Right renal cortex interstitium (tissue), 3 donors: ENCODE data around the gene SOX8. TPM values are rescaled to one million over a fixed set of nuclear protein-coding genes. Genes with fewer than 3 reads are reported as not detected.

ENCODE experiments used
- DNase-seq, 3 donors: peaks; one replicate each; pipeline ENCODE4 v3.0.0-alpha.2; 2013; ENCODE audit warnings: low read depth in 3 of 3, low spot score in 2 of 3
- polyA plus RNA-seq, 3 donors: library from polyadenylated mRNA; unstranded; fragments of 120-200 nt; gene quantifications; one replicate each; pipeline ENCODE4 v1.2.1, GENCODE V29; 2013; ENCODE audit not compliant: insufficient read length in 3 of 3

SOX8 gene
- polyA plus RNA-seq, 3 donors, result 2.8 to 3.2 (median 3.0) TPM

DNA sequence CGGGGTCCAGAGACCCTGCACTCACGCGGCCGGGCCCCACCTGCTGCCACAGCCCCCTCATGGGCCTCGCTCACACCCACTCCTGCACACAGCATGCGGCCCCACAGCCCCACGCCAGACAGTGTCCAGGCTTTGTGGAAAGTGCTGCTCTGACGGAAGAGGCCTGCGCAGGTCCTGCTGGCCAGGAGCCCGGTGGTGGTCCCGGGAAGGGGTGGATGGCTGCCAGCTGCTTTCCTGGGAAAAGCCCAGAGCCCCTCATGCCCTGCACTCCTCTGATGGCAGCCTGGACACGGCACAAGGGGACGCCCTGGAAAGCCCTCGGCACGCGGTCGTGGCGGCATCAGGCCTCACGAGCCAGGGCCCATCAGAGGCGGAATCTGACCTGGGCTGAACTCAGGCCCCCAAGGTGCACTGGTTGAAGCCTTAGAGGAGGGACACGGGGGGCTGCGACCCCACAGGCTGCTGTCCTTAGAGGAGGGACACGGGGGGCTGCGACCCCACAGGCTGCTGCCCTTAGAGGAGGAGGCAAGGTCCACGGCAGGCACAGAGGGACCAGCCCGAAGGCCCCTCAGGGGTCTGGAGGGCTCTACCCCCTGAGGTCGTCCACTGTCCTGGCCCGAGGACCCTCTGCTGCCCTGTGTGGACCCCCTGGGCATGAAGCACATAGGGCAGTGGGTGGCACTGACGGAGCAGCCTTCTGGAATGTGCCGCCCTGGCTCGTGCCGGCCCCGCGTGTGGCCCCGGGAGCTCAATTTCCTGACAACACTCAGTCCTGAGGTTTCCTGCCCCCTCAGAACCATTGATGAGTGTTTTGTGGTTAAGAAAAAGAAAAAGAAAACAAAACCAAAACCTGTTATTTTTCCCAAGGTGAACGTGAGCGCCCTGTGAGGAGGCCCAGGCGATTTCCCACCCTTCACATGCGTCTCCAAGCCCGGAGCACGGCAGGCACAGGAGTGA is 22.1 kb downstream of the SOX8 start:
- DNase-seq, result no peak

DNA sequence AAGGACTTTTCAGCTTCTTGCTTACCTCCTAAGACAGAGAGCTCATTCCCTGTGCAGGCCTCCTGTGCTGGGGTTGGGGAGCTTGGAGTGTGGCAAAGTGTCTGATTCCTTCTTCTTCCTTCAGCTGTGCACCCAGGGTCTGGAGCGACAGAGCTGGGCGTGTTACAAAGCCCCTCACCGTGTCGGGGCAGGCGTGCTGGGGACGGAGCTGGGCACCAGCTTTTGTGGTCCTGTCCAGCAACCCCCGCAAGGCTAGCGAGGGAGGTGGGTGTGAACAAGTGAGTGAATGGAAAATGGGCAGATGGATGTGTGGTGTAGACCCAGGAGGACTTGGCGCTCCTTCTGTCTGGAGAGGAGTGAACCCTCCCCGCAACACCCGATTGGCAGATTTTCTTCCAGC is 23.7 kb downstream of the SOX8 start:
- DNase-seq, result no peak

GRCh38 chr16:1006781-1007180 is 25.2 kb downstream of the SOX8 start:
- no peak for DNase-seq

GRCh38 chr16:1007284-1007850 is 25.8 kb downstream of the SOX8 start:
- DNase-seq, result no peak

- DNase-seq, result no peak
Observed at GRCh38 chr16:1008085-1008484, 26.5 kb downstream of the SOX8 start.

GRCh38 chr16:1009358-1010150 is 28.0 kb downstream of the SOX8 start:
- no peak for DNase-seq

DNA sequence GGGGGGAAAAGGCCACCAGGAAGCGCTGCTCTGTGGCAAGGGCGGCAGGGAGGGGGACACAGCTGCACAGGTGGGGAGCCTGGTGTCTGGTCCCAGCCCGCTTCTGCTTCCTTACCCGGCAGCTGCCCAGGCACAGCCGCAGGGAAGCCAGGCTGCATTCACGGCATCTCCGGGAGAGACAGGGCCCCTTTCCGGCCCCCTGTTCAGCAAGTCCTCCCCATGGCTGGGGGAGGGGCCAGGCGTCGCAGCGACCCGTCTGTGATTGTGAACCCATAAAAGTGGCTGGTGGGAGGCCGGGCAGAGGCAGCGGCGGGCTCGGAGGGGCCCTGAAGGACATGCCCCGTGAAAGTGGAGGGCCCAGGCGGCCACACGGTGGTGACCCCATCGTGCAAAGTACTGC is 28.7 kb downstream of the SOX8 start:
- no peak for DNase-seq

DNA sequence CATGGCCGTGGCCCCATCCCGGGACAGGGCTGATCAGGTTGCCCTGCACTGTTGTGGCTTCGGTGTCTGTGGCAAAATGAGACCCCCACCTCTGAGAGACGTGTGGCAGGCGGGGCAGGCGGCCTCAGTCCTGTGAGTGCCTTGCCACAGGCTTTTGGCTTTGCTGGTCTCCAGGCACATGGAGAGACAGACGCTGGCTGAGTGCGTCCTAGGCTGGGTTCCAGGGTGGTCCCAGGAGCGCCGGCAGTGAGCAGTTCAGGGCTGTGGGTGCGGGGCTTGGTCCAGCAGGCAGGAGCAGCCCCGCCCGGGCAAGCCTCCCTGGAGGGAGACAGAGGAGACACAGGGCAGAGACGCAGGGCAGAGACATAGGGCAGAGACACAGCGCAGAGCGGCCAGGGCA is 29.2 kb downstream of the SOX8 start:
- no peak for DNase-seq

DNA sequence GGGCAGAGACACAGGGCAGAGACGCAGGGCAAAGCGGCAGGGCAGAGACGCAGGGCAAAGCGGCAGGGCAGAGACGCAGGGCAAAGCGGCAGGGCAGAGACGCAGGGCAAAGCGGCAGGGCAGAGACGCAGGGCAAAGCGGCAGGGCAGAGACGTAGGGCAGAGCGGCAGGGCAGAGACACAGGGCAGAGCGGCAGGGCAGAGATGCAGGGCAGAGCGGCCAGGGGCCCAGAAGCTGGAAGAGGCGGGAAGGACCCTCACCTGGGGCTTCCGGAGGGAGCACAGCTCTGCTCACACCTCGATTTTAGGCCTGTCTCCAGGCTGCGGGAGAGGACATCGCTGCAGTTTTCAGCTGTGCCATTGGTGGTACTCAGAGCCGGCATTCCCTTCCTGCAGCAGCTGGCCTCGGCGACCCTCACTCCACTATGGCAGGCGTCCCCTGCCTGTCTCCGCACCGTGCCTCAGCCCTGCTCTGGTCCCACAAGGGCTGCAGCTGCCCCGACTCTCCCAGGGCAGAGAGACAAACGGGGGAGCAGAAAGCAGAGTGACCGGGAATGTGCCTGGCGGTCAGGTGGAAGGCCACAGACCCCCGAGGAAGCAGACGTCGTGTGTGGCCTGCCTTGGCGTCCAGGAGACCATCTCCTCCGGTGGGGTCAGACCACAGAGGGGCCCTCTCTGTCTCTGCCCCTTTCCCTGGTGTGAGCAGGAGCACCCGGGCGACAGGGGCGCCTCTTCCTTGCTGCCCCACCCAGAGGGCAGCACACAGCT is 29.9 kb downstream of the SOX8 start:
- DNase-seq, result no peak

DNA sequence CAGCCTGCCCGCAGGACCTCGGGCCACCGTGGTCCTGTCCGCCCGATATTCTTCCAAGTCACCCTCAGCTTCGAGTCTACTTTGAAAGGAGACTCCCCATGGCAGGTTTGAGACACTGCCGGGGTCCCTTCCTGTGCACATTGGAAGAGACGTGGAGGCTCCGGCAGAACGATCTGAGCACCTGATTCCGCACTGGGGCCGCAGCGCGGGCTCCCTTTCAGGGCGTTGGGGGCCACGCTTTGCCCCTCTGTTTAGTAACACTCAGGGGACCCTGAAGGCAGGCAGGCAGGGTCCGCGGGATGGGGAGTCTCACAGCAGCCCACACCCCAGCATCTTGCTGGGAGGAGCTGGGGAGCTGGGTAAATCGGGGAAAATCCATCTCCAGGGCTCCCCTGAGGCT is 30.6 kb downstream of the SOX8 start:
- no peak for DNase-seq

DNA sequence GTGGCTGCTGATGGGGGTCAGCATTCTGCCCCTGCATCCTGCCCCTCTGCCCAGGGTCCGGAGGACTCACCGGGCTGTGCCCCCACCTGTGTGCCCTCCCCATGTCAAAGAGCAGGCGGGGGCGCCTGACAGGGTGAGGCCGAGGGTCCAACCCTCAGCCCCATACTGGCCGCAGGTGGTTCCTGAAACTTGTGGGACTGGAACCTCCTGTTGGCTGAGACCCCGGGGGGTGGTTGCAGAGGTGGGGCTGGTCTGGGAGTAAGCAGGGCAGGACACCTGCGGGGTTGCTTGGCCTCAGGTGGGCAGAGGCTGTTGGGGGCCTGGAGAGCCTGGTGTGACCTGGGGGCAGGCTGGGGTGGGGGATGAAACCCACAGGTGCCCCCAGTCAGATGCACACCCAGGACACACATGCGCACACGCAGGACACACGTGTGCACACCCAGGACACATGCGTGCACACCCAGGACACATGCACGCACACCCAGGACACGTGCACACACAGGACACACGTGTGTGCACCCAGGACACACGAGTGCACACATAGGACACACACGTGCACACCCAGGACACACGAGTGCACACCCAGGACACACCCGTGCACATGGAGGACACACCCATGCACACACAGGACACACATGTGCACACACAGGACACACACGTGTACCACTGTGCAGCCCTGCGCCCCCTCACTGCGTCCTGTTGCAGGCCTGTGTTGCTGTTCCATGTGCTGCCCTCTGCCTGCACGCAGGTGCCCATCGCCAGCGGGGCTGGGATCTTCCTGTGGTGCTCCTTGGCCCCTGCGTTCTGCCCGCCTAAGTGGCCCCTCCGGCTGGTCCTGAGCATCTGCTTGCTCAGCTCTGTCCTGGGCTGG is 31.4 kb downstream of the SOX8 start:
- no peak for DNase-seq

DNA sequence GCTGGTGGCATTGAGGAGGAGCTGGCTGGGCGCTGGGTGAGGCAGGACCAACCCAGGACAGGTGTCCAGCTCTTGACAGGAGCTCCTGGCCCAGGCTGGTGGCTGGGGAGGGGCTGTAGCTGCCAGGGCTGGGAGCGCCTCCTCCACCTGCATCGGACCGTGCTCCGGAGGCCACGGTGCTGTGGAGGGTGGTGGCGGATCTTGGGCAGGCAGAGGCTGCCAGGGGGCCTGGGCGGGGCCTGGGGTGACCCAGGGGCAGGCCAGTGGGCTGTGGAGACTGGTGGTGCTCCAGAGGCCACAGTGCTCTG is 32.0 kb downstream of the SOX8 start:
- no peak for DNase-seq

DNA sequence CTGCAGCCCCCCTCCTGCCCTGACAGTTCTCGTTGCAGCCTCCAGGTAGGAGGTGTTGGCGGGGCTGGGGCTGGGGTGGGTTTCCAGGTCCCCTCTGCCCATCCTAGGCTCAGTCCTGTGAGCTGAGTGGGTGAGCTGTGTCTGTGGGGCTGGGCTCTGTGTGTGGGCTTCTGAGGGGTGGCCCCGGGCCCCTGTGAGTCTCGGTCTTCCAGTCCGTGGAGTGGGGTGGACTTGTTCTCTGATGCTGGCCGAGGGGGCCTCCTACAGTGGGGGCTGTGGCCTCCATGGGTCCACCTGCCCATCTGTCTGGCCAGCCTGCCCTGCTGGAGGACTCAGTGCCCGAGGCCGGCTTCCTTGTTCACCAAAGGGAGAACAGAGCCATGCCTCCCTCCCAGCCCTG is 32.7 kb downstream of the SOX8 start:
- DNase-seq, result no peak

GRCh38 chr16:1014771-1015495 is 33.4 kb downstream of the SOX8 start:
- no peak for DNase-seq

GRCh38 chr16:1018447-1019198 is 37.1 kb downstream of the SOX8 start:
- no peak for DNase-seq

DNA sequence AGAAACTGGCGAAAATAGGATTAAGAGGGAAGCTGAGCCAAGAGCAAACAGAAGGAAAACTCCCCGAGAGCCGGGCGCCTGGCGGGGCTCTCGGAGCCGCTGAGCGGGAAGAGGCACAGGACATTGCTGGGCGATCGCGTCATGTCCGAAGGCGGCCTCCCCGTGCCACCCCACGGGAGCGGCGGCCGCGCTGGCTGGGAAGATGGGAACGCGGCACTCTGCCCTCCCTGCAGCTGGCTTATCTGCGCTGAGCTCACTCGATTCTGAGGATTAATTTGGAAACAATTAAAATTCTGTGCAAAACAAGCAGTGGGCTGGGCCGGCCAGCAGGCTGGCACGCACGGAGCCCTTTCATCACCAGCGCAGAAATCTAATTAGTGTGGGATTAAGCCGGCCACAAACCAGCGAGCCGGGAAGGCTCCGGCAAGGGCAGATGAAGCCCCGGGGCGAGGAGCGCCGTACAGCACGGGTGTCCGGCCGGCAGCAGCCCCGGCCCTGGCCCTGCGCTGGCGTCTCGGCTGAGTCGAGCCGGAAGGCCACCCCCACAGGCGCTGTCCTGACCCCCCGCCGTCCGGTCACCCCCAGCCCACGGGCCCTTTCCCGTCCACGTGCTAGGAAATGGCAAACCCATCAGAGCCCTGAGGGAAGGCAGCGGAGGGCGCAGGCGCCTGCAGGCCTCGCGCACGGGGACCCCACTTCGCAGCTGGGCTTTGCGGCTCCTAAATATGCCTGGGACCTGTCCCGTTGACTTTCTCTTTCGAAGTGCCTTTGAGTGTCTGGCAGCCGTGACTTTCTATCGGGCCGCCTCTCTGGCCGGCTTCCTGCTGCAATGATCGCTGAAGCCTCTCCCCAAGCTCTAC is 37.9 kb downstream of the SOX8 start:
- DNase-seq, result no peak

DNA sequence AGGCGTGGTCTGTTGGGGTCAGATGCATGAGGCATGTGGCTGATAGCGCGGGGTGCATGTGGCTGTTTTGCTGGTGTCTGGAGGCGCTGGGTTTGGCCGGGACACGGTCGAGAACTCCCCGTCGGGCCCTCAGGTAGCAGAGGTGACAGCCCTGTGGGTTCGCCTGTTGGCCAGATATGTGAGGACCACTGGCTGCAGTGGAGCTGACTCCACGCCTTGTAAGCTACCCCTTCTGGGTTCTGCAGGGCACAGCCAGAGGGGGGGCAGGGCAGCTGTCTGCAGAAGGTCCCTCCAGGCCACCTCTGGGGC is 38.5 kb downstream of the SOX8 start:
- no peak for DNase-seq

GRCh38 chr16:1020591-1020990 is 39.0 kb downstream of the SOX8 start:
- no peak for DNase-seq
